CD4-positive, alpha-beta T cell treated with Interleukin-6 at 100 ng/mL for 8 hours (primary cell): ENCODE results near the gene NF1.
"Not testable (repeated sequence)": the region's sequence is repeated elsewhere in the genome, so short reads cannot be mapped to it uniquely, and the experiment has no call there.

Experiments used
- DNase-seq: peaks from one replicate; pipeline ENCODE4 v3.0.0-alpha.2; 2020; ENCODE audit warnings: mixed read lengths, low spot score

Gene NF1

GRCh38 chr17:31078290-31078689 is 16.5 kb upstream of the NF1 start:
- no peak for DNase-seq

- DNase-seq, result no peak
These were observed 15.0 kb upstream of the NF1 start for GRCh38 chr17:31079731-31080130.

- DNase-seq, result no peak
These were observed 9.2 kb upstream of the NF1 start for GRCh38 chr17:31085563-31085962.

DNA sequence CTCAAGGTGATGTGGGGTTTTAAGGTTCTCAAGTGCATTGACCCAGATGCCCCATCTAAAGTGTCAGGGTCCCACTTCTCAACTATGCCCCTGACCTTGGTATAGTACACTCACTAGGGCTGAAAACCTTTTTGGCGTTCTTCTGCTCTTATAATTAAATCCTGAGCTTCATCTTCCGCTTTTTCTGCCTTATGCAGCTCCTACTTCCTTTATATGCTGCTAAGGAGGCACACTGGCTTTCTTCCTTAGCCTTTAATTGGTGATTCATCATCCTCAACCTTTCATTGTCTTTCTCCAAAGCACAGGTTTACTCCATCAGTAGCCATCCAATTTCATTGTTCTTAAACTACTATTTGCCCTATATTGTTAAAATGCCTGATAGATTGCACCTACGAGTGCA is 5.3 kb upstream of the NF1 start:
- no peak for DNase-seq

DNA sequence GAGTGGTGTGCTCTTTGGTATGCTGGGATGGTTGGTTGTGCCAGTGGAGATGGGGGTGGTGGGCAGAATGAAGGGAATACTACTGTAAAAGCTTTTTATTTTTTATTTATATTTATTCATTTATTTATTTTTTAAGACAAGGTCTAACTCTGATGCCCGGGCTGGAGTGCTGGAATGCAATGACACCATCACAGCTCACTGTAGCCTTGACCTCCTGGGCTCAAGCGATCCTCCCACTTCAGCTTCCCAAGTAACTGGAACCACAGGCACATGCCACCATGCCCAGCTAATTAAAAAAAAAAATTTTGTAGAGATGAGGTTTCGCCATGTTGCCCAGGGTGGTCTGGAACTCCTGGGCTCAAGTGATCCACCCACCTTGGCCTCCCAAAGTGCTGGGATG is 4.1 kb upstream of the NF1 start:
- not testable (repeated sequence) for DNase-seq

- DNase-seq, result no peak
These were observed 2.2 kb upstream of the NF1 start for GRCh38 chr17:31092475-31093064.

DNA sequence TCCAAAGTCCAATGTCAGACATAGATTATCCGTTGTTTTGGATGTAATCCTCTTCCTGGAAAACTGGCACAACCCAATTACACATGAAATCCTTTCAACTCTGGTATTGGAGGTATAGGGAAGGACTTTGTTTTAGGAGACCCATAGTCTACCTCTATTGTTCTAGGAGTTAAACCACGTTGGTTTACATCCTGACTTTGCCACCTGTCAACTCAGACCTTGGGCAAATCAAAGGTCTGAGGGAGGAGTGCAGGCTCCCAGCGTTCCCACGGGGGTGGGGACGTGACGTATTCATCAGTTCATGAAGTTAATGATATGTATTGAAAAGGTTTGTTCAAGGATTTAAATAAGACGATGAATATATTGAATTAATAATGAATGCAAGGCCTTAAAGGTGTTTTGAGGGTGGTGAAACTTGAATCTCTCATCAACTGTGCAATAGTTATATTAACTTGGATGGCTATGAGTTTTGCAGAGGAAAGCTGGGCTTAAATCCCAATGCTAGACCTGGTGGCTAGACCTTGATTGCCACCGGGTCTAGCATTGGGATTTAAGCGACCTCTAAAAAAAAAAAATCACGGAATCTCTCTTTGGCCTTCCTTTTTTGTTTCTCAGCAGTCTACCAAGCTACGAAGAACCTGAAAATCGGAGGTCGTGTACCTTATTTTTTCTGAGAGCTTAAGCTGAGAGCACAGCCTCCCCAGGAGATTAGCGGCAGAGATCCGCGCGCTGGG is 744 bp upstream of the NF1 start:
- DNase-seq, result no peak

- peak; percentile 10 for DNase-seq
These were observed 694 bp downstream of the NF1 start for GRCh38 chr17:31095236-31096105.

DNA sequence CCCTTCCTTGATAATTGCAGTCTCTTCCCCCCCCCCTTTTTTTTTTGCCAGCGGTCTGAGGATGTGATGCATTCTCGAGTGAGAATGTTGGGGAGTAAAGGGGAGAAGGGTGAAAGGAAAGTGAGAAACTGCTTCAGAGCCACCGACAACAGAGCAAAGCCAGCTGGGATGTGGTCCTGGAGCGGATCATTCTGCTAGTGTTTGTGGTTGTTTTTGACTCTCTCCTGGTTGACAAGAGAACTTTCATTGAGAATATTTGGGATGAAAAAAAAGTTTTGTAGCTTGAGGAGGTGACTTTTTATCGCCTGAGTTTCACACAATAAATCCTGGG is 1.3 kb downstream of the NF1 start:
- no peak for DNase-seq

GRCh38 chr17:31099016-31099415 is 4.2 kb downstream of the NF1 start:
- no peak for DNase-seq

- DNase-seq, result no peak
These were observed 6.2 kb downstream of the NF1 start for GRCh38 chr17:31100840-31101459.

DNA sequence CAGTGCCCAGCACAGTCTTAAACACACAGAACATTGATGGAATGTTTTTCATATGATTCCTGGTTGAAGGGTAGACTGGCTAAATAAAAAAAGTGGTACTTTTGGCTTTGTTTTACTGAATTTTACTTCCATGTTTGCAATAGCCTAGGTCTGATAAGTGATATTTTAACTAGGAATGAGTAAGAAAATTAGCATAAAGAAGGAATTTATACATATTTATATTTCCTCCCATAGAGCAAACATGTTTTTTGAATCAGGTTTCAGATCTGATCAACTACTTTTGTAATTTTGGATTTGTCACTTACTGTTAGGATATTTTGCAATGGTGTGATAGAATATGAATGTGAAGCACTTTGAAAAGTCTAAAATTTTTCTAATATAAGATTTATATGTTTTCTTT is 7.2 kb downstream of the NF1 start:
- no peak for DNase-seq

DNA sequence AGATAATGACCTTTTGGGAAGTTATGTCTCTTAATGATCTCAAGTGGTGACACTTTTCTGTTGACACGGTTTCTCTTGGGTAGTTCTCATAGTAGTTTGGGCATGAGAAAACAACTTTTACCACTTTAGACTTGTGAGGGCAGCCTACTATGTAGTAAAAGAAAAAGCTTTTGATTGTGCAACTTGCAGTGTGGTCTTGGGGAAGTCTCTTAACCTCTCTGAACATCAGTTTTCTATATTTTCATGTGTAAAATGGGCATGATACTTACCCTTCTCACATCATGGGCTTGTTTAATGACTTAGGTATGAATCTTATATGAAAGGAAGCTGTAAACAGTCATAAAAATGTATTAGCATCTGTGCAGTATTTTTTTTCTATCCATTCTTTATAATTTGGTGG is 11.2 kb downstream of the NF1 start:
- DNase-seq, result no peak

- no peak for DNase-seq
These were observed 16.4 kb downstream of the NF1 start for GRCh38 chr17:31111183-31111582.

GRCh38 chr17:31112001-31112661 is 17.4 kb downstream of the NF1 start:
- DNase-seq, result no peak

DNA sequence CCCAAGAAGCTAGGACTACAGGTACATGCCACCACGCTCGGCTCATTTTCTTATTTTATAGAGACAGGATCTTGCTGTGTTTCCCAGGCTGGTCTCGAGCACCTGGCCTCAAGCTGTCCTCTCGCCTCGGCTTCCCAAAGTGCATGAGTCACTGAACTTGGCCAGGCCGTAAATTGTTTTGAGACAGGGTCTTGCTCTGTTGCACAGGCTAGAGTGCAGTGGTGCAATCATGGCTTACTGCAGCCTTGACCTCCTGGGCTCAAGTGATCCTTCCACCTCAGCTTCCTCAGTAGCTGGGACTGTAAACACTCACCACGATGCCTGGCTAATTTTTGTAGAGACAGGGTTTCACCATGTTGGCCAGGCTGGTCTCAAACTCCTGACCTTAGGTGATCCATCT is 18.6 kb downstream of the NF1 start:
- not testable (repeated sequence) for DNase-seq

- DNase-seq, result no peak
These were observed 19.2 kb downstream of the NF1 start for GRCh38 chr17:31113939-31114338.

DNA sequence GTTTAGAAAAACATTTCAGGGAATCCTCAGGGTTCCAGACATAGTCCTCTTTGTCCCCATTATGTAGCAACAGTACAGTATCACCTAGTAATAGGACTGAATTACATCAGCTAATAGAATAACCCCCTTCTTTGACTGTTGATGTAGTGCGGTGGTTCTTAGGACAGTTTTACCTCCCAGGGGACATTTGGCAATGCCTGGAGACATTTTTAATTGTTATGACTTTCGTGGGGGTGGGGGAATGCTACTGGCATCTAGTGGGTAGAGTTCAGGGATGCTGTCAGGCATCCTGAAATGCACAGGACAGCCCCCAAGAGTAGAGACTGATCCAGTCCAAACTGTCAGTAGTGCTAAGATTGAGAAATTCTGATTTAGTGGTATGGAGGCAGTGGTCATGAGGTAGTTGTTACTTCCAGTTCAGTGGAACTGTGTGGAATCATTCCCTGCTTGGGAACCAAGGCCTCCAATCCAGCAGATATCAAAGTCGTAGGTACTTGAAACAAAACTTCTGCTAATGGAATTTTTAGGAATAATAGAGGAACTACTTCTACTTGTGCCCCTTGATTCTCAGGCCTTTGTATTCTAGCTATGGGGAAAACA is 20.3 kb downstream of the NF1 start:
- DNase-seq, result no peak

DNA sequence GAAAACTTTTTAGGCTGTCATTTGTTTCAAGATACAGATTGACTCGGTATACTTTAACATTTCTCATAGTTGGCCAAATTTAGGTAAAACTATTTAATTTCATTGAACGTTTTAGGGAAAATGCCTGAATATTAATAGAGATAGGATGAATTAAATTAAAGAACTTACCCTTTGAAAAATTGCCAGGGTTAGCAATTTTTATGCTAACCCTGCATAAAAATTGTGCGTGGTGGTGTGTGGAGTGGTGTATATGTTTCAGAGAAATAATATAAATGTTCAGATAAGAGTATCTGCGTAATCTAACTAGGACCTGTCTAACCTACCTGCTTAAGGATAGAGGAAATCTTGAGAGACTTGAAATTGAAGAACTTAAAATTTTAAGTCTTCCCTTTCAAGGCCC is 21.4 kb downstream of the NF1 start:
- DNase-seq, result no peak

- no peak for DNase-seq
These were observed 28.0 kb downstream of the NF1 start for GRCh38 chr17:31122746-31123145.

- no peak for DNase-seq
These were observed 31.5 kb downstream of the NF1 start for GRCh38 chr17:31126318-31126717.

GRCh38 chr17:31128241-31128640 is 33.5 kb downstream of the NF1 start:
- DNase-seq, result no peak
